ENCODE measurements around the gene ETNK2. TPM values are rescaled to one million over a fixed set of nuclear protein-coding genes. Genes with fewer than 3 reads are reported as not detected.
A peak's percentile ranks its signal among the peaks of the same experiment; 100 is the strongest.

Gene ETNK2
- polyA plus RNA-seq, 2 donors, result 9.5 to 16.1 TPM

- H3K4me3 ChIP-seq (ENCODE audit: low read depth in 1 of 2, low read length in 2 of 2), result no peak overlapping the region
- no peak overlapping the region for H3K27ac ChIP-seq (ENCODE audit: low read depth in 2 of 2, low read length in 1 of 2)
- H3K27me3 ChIP-seq (ENCODE audit: control insufficient read depth in 1 of 2, insufficient read depth in 2 of 2, low read length in 2 of 2), result no peaks in the 10 kb centered on the region
- 85 to 90% methylated on average over 7 of the region's 7 CpGs for WGBS, 2 donors
- no peaks in the 10 kb centered on the region for H3K36me3 ChIP-seq (ENCODE audit: control insufficient read depth in 2 of 2, insufficient read depth in 2 of 2, low read length in 1 of 2)
- no peaks in the 10 kb centered on the region for H3K4me1 ChIP-seq (ENCODE audit: control insufficient read depth in 2 of 2, insufficient read depth in 2 of 2, low read length in 1 of 2)
- peaks cover 0 to 4% of the 10 kb centered on the region in 2 donors for H3K9me3 ChIP-seq (ENCODE audit: control insufficient read depth in 2 of 2, insufficient read depth in 1 of 2, low read depth in 1 of 2, low read length in 1 of 2)
These were observed 26.8 kb upstream of the ETNK2 start for GRCh38 chr1:204178487-204179281.

- Histone ChIP-seq H3K27me3 (ENCODE audit: control insufficient read depth in 1 of 2, insufficient read depth in 2 of 2, low read length in 2 of 2) (no peaks in the 10 kb centered on the region), H3K4me1 (ENCODE audit: control insufficient read depth in 2 of 2, insufficient read depth in 2 of 2, low read length in 1 of 2) (no peaks in the 10 kb centered on the region), H3K36me3 (ENCODE audit: control insufficient read depth in 2 of 2, insufficient read depth in 2 of 2, low read length in 1 of 2) (no peaks in the 10 kb centered on the region), H3K27ac (ENCODE audit: low read depth in 2 of 2, low read length in 1 of 2) (no peak overlapping the region), H3K4me3 (ENCODE audit: low read depth in 1 of 2, low read length in 2 of 2) (no peak overlapping the region), H3K9me3 (ENCODE audit: control insufficient read depth in 2 of 2, insufficient read depth in 1 of 2, low read depth in 1 of 2, low read length in 1 of 2) (peaks cover 0 to 4% of the 10 kb centered on the region in 2 donors)
- WGBS, 2 donors, result 52 to 53% methylated on average over 4 of the region's 4 CpGs
These were observed 25.3 kb upstream of the ETNK2 start for GRCh38 chr1:204177133-204177532.

DNA sequence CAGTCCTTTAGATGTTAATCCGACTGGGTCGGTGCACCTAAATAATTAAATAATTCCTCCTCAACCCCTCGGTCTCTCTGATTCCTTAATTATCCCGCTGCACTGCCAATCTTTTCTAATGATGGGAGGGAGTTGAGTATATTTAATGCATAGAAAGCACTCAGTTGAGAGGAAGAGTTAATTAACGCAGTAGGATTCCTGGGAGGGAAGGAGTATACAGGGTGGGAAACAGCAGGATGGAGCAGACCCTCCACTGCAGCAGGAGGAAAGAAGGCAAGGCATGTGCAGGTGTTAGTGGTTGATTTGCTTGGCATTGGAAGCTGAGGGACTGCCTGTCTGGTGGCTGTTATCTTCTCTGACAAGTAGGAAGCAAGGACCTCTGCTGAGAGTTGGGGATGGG, 24.2 kb upstream of the ETNK2 start:
- WGBS, 2 donors, result 81 to 90% methylated on average over 5 of the region's 5 CpGs
- no peaks in the 10 kb centered on the region for H3K27me3 ChIP-seq (ENCODE audit: control insufficient read depth in 1 of 2, insufficient read depth in 2 of 2, low read length in 2 of 2)
- H3K4me3 ChIP-seq (ENCODE audit: low read depth in 1 of 2, low read length in 2 of 2), result no peak overlapping the region
- H3K9me3 ChIP-seq (ENCODE audit: control insufficient read depth in 2 of 2, insufficient read depth in 1 of 2, low read depth in 1 of 2, low read length in 1 of 2), result peaks cover 0 to 4% of the 10 kb centered on the region in 2 donors
- no peaks in the 10 kb centered on the region for H3K36me3 ChIP-seq (ENCODE audit: control insufficient read depth in 2 of 2, insufficient read depth in 2 of 2, low read length in 1 of 2)
- no peaks in the 10 kb centered on the region for H3K4me1 ChIP-seq (ENCODE audit: control insufficient read depth in 2 of 2, insufficient read depth in 2 of 2, low read length in 1 of 2)
- no peak overlapping the region for H3K27ac ChIP-seq (ENCODE audit: low read depth in 2 of 2, low read length in 1 of 2)

DNA sequence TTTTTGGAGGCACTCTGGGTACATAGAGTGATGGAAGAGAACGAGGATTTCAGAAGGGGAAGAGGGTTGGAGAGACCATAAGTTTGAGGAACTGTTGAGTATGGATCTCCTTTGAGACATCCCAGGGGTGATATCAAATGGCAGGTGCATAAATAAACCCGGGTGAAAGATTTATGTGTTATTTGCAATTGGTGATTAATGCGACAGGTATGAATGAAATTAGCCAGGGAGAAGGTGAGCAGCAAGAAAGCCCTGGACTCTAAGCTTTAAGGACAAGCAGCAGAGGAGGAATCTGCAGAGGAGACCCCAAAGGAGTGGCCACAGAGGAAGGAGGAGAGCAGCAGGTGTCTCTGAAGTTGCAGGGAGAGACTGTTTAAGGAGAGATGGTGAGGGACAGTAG, 23.1 kb upstream of the ETNK2 start:
- Histone ChIP-seq H3K36me3 (ENCODE audit: control insufficient read depth in 2 of 2, insufficient read depth in 2 of 2, low read length in 1 of 2) (no peaks in the 10 kb centered on the region), H3K27me3 (ENCODE audit: control insufficient read depth in 1 of 2, insufficient read depth in 2 of 2, low read length in 2 of 2) (no peaks in the 10 kb centered on the region), H3K4me3 (ENCODE audit: low read depth in 1 of 2, low read length in 2 of 2) (no peak overlapping the region), H3K4me1 (ENCODE audit: control insufficient read depth in 2 of 2, insufficient read depth in 2 of 2, low read length in 1 of 2) (no peaks in the 10 kb centered on the region), H3K9me3 (ENCODE audit: control insufficient read depth in 2 of 2, insufficient read depth in 1 of 2, low read depth in 1 of 2, low read length in 1 of 2) (peaks cover 0 to 4% of the 10 kb centered on the region in 2 donors), H3K27ac (ENCODE audit: low read depth in 2 of 2, low read length in 1 of 2) (no peak overlapping the region)
- 60 to 75% methylated on average over 3 of the region's 3 CpGs for WGBS, 2 donors

DNA sequence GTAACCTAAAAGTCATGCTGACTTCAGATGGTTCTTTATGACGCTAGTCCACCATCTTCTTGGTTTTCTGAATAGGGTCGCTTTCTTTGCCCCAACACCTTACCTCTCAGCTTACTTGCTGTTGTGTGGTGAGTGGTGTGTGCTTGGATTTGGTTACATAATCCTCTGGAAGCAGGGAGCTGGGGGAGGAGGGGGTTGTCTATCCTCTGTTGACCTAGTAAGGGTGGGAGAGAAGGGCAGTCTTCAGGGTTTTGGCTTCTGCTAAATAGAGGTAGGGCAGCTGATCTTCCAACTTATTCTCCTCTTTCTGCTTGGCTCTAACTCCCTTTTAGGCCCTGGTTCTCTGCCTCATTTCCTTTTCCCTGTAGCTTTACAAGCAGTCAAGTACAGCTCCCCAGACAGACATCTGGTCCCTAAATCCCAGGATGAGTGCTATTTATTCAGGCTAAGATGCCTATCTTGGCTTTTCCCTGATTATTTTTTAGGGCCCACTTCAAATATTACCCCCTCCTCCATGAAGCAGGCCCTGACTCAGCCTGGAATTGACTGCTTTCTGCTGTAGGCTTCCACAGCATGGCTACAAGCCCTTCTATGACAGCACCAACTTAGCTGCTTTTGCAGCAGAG, 20.7 kb upstream of the ETNK2 start:
- WGBS, 2 donors, result 92 to 94% methylated on average over 2 of the region's 2 CpGs

GRCh38 chr1:204171751-204172178, 19.9 kb upstream of the ETNK2 start:
- no peaks in the 10 kb centered on the region for H3K4me1 ChIP-seq (ENCODE audit: control insufficient read depth in 2 of 2, insufficient read depth in 2 of 2, low read length in 1 of 2)
- no peaks in the 10 kb centered on the region for H3K9me3 ChIP-seq (ENCODE audit: control insufficient read depth in 2 of 2, insufficient read depth in 1 of 2, low read depth in 1 of 2, low read length in 1 of 2)
- H3K27ac ChIP-seq (ENCODE audit: low read depth in 2 of 2, low read length in 1 of 2), result peak overlapping the region in 1 of 2 donors; percentile 47
- WGBS, 2 donors, result 29 to 35% methylated on average over 4 of the region's 4 CpGs
- no peaks in the 10 kb centered on the region for H3K27me3 ChIP-seq (ENCODE audit: control insufficient read depth in 1 of 2, insufficient read depth in 2 of 2, low read length in 2 of 2)
- no peaks in the 10 kb centered on the region for H3K36me3 ChIP-seq (ENCODE audit: control insufficient read depth in 2 of 2, insufficient read depth in 2 of 2, low read length in 1 of 2)
- no peak overlapping the region for H3K4me3 ChIP-seq (ENCODE audit: low read depth in 1 of 2, low read length in 2 of 2)

More for the DNA sequence above, 20.7 kb upstream of the ETNK2 start:
- H3K4me3 ChIP-seq (ENCODE audit: low read depth in 1 of 2, low read length in 2 of 2), result no peak overlapping the region
- H3K27me3 ChIP-seq (ENCODE audit: control insufficient read depth in 1 of 2, insufficient read depth in 2 of 2, low read length in 2 of 2), result no peaks in the 10 kb centered on the region
- no peak overlapping the region for H3K27ac ChIP-seq (ENCODE audit: low read depth in 2 of 2, low read length in 1 of 2)
- H3K36me3 ChIP-seq (ENCODE audit: control insufficient read depth in 2 of 2, insufficient read depth in 2 of 2, low read length in 1 of 2), result no peaks in the 10 kb centered on the region
- H3K4me1 ChIP-seq (ENCODE audit: control insufficient read depth in 2 of 2, insufficient read depth in 2 of 2, low read length in 1 of 2), result no peaks in the 10 kb centered on the region
- H3K9me3 ChIP-seq (ENCODE audit: control insufficient read depth in 2 of 2, insufficient read depth in 1 of 2, low read depth in 1 of 2, low read length in 1 of 2), result no peaks in the 10 kb centered on the region

- Histone ChIP-seq H3K27ac (ENCODE audit: low read depth in 2 of 2, low read length in 1 of 2) (no peak overlapping the region), H3K36me3 (ENCODE audit: control insufficient read depth in 2 of 2, insufficient read depth in 2 of 2, low read length in 1 of 2) (no peaks in the 10 kb centered on the region), H3K9me3 (ENCODE audit: control insufficient read depth in 2 of 2, insufficient read depth in 1 of 2, low read depth in 1 of 2, low read length in 1 of 2) (no peaks in the 10 kb centered on the region), H3K4me3 (ENCODE audit: low read depth in 1 of 2, low read length in 2 of 2) (no peak overlapping the region), H3K27me3 (ENCODE audit: control insufficient read depth in 1 of 2, insufficient read depth in 2 of 2, low read length in 2 of 2) (no peaks in the 10 kb centered on the region), H3K4me1 (ENCODE audit: control insufficient read depth in 2 of 2, insufficient read depth in 2 of 2, low read length in 1 of 2) (no peaks in the 10 kb centered on the region)
- 89 to 93% methylated on average over 3 of the region's 3 CpGs for WGBS, 2 donors
These were observed 18.8 kb upstream of the ETNK2 start for GRCh38 chr1:204170494-204171155.

DNA sequence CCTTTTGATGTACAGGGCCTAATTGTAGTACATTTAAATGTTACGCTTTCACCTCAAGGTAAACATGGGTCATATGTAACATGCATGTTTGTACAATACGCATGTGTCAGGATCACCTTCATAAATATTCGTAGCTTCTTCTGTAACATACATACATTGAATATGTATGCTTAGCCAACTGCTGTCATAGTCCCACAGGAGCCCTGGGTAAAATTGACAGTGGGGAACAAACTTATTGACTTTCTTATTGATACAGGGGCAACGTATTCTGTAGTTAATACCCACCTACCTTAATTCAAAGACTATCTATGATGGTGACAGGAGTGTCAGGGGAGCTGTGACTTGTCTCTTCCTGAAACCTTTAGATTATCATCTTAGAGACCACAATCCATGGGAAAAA, 18.0 kb upstream of the ETNK2 start:
- Histone ChIP-seq H3K9me3 (ENCODE audit: control insufficient read depth in 2 of 2, insufficient read depth in 1 of 2, low read depth in 1 of 2, low read length in 1 of 2) (no peaks in the 10 kb centered on the region), H3K4me1 (ENCODE audit: control insufficient read depth in 2 of 2, insufficient read depth in 2 of 2, low read length in 1 of 2) (no peaks in the 10 kb centered on the region), H3K4me3 (ENCODE audit: low read depth in 1 of 2, low read length in 2 of 2) (no peak overlapping the region), H3K27me3 (ENCODE audit: control insufficient read depth in 1 of 2, insufficient read depth in 2 of 2, low read length in 2 of 2) (no peaks in the 10 kb centered on the region), H3K36me3 (ENCODE audit: control insufficient read depth in 2 of 2, insufficient read depth in 2 of 2, low read length in 1 of 2) (no peaks in the 10 kb centered on the region), H3K27ac (ENCODE audit: low read depth in 2 of 2, low read length in 1 of 2) (no peak overlapping the region)
- 79 to 90% methylated on average over 4 of the region's 4 CpGs for WGBS, 2 donors

GRCh38 chr1:204167730-204168129, 15.9 kb upstream of the ETNK2 start:
- no peaks in the 10 kb centered on the region for H3K9me3 ChIP-seq (ENCODE audit: control insufficient read depth in 2 of 2, insufficient read depth in 1 of 2, low read depth in 1 of 2, low read length in 1 of 2)
- H3K27ac ChIP-seq (ENCODE audit: low read depth in 2 of 2, low read length in 1 of 2), result no peak overlapping the region
- H3K36me3 ChIP-seq (ENCODE audit: control insufficient read depth in 2 of 2, insufficient read depth in 2 of 2, low read length in 1 of 2), result no peaks in the 10 kb centered on the region
- no peaks in the 10 kb centered on the region for H3K27me3 ChIP-seq (ENCODE audit: control insufficient read depth in 1 of 2, insufficient read depth in 2 of 2, low read length in 2 of 2)
- no peak overlapping the region for H3K4me3 ChIP-seq (ENCODE audit: low read depth in 1 of 2, low read length in 2 of 2)
- 84 to 92% methylated on average over 5 of the region's 5 CpGs for WGBS, 2 donors
- H3K4me1 ChIP-seq (ENCODE audit: control insufficient read depth in 2 of 2, insufficient read depth in 2 of 2, low read length in 1 of 2), result no peaks in the 10 kb centered on the region
